ENCODE results near the gene B3GLCT. TPM values are rescaled to one million over a fixed set of nuclear protein-coding genes. Genes with fewer than 3 reads are reported as not detected.

B3GLCT gene
- total and polyA plus RNA-seq, 4 donors: 1.5 to 3.6 (median 2.2) TPM

DNA sequence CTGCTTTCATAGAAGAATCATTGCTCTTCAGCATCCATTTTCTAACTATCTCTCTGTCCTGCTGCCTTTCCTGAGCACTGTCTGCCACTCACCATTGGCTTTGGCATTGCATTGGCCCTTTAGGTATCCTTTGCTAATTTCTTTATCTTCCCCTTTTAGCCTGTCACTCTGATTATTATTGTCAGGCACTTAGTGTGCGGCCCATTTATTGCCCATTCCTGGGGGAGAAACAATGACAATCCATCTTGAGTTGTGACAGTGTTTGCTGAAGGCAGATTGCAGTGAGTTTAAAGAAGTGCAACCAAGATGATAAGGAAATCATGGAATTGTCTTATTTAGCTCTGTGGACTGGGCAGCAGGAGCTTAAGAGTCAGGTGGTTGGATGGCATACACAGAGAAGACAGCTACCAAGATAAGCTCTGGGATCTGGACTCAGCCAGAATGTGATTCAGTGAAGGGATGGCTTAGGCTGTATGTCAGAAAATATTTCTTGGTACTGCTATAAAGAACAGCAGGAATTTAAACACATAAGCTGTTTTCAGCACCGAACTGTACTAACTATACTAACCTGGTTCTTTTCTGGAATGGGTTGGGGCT, 25.3 kb downstream of the B3GLCT start:
- H3K27ac ChIP-seq (ENCODE audit: low read depth in 1 of 2, low read length in 2 of 2): no peak overlapping the region
- H3K4me1 ChIP-seq (ENCODE audit: control insufficient read depth in 4 of 4, insufficient read depth in 4 of 4, low read length in 3 of 4): no peaks in the 10 kb centered on the region
- H3K27me3 ChIP-seq (ENCODE audit: control insufficient read depth in 4 of 4, insufficient read depth in 4 of 4, low read length in 3 of 4): no peaks in the 10 kb centered on the region
- WGBS: 95% methylated on average over 2 of the region's 2 CpGs
- no peak for DNase-seq (ENCODE audit: low spot score)
- H3K9ac ChIP-seq (ENCODE audit: low read depth in 1 of 2, low read length in 2 of 2): no peak overlapping the region
- H3K9me3 ChIP-seq (ENCODE audit: control insufficient read depth in 4 of 4, low read length in 3 of 4): no peaks in the 10 kb centered on the region
- peaks cover 0 to 1% (median under 1%) of the 10 kb centered on the region in 4 donors for H3K36me3 ChIP-seq (ENCODE audit: control insufficient read depth in 4 of 4, insufficient read depth in 3 of 4, low read depth in 1 of 4, low read length in 3 of 4)
- no peak overlapping the region for H3K4me3 ChIP-seq (ENCODE audit: low read depth in 1 of 3, low read length in 3 of 3)
- TF ChIP-seq, protein P1, sequence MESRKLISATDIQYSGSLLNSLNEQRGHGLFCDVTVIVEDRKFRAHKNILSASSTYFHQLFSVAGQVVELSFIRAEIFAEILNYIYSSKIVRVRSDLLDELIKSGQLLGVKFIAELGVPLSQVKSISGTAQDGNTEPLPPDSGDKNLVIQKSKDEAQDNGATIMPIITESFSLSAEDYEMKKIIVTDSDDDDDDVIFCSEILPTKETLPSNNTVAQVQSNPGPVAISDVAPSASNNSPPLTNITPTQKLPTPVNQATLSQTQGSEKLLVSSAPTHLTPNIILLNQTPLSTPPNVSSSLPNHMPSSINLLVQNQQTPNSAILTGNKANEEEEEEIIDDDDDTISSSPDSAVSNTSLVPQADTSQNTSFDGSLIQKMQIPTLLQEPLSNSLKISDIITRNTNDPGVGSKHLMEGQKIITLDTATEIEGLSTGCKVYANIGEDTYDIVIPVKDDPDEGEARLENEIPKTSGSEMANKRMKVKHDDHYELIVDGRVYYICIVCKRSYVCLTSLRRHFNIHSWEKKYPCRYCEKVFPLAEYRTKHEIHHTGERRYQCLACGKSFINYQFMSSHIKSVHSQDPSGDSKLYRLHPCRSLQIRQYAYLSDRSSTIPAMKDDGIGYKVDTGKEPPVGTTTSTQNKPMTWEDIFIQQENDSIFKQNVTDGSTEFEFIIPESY (IDR thresholded peaks at IDR 0.05): no peak
- TF ChIP-seq, protein P2, sequence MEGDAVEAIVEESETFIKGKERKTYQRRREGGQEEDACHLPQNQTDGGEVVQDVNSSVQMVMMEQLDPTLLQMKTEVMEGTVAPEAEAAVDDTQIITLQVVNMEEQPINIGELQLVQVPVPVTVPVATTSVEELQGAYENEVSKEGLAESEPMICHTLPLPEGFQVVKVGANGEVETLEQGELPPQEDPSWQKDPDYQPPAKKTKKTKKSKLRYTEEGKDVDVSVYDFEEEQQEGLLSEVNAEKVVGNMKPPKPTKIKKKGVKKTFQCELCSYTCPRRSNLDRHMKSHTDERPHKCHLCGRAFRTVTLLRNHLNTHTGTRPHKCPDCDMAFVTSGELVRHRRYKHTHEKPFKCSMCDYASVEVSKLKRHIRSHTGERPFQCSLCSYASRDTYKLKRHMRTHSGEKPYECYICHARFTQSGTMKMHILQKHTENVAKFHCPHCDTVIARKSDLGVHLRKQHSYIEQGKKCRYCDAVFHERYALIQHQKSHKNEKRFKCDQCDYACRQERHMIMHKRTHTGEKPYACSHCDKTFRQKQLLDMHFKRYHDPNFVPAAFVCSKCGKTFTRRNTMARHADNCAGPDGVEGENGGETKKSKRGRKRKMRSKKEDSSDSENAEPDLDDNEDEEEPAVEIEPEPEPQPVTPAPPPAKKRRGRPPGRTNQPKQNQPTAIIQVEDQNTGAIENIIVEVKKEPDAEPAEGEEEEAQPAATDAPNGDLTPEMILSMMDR (IDR thresholded peaks at IDR 0.05; ENCODE audit: low read depth, low read length, missing input control): no peak
- no peak for TF ChIP-seq RAD21 (IDR thresholded peaks at IDR 0.05)
- TF ChIP-seq, protein P3, sequence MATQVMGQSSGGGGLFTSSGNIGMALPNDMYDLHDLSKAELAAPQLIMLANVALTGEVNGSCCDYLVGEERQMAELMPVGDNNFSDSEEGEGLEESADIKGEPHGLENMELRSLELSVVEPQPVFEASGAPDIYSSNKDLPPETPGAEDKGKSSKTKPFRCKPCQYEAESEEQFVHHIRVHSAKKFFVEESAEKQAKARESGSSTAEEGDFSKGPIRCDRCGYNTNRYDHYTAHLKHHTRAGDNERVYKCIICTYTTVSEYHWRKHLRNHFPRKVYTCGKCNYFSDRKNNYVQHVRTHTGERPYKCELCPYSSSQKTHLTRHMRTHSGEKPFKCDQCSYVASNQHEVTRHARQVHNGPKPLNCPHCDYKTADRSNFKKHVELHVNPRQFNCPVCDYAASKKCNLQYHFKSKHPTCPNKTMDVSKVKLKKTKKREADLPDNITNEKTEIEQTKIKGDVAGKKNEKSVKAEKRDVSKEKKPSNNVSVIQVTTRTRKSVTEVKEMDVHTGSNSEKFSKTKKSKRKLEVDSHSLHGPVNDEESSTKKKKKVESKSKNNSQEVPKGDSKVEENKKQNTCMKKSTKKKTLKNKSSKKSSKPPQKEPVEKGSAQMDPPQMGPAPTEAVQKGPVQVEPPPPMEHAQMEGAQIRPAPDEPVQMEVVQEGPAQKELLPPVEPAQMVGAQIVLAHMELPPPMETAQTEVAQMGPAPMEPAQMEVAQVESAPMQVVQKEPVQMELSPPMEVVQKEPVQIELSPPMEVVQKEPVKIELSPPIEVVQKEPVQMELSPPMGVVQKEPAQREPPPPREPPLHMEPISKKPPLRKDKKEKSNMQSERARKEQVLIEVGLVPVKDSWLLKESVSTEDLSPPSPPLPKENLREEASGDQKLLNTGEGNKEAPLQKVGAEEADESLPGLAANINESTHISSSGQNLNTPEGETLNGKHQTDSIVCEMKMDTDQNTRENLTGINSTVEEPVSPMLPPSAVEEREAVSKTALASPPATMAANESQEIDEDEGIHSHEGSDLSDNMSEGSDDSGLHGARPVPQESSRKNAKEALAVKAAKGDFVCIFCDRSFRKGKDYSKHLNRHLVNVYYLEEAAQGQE (IDR thresholded peaks at IDR 0.05): no peak

DNA sequence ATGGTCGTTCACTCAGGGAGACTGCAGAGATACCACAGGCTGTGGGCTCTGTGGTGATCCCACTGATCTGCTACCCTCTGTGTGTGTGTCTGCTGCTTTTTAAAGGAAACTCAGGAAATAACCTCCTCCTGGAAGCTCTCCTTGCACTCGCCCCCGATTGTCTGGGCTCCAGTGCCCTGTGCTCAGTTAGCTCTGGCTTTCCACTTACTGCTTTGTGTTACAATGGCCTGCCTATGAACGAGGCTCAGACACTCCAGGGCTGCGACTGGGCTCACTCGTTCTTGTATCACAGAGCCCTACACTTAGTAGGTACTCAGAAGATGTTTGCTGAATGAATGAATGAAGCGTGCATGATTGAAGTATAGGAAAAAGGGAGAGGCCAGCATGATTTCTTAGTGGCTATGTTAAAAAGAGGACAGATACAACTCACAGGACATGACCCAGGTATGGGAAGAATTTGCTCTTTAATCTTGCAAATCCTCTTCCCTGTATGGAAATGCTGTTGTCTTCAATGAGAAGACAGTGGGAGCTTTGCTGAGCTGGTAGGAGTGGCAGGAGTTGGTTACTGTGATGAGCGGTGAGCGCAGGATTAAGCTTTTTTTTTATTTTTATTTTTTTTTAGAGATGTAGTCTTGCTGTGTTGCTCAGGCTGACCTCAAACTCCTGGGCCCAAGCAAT, 26.4 kb downstream of the B3GLCT start:
- H3K27ac ChIP-seq (ENCODE audit: low read depth in 1 of 2, low read length in 2 of 2): no peak overlapping the region
- no peak for DNase-seq (ENCODE audit: low spot score)
- H3K27me3 ChIP-seq (ENCODE audit: control insufficient read depth in 4 of 4, insufficient read depth in 4 of 4, low read length in 3 of 4): no peaks in the 10 kb centered on the region
- no peak overlapping the region for H3K4me3 ChIP-seq (ENCODE audit: low read depth in 1 of 3, low read length in 3 of 3)
- TF ChIP-seq SP1 (IDR thresholded peaks at IDR 0.05): no peak
- TF ChIP-seq, protein P1 (IDR thresholded peaks at IDR 0.05): no peak
- no peak for TF ChIP-seq RAD21 (IDR thresholded peaks at IDR 0.05)
- TF ChIP-seq, protein P3 (IDR thresholded peaks at IDR 0.05): no peak
- no peak for TF ChIP-seq HNF4A (conservative IDR thresholded peaks at IDR 0.05)
- TF ChIP-seq TAF1 (conservative IDR thresholded peaks at IDR 0.05): no peak
- TF ChIP-seq FOXA2 (IDR thresholded peaks at IDR 0.05): no peak
- no peak for TF ChIP-seq NR2F2 (IDR thresholded peaks at IDR 0.05)
- no peak for TF ChIP-seq RXRA (IDR thresholded peaks at IDR 0.05)
- no peaks in the 10 kb centered on the region for H3K9me3 ChIP-seq (ENCODE audit: control insufficient read depth in 4 of 4, low read length in 3 of 4)
- H3K9ac ChIP-seq (ENCODE audit: low read depth in 1 of 2, low read length in 2 of 2): no peak overlapping the region
- 93% methylated on average over 9 of the region's 9 CpGs for WGBS
- H3K36me3 ChIP-seq (ENCODE audit: control insufficient read depth in 4 of 4, insufficient read depth in 3 of 4, low read depth in 1 of 4, low read length in 3 of 4): peaks cover 0 to 5% (median under 1%) of the 10 kb centered on the region in 4 donors
- no peaks in the 10 kb centered on the region for H3K4me1 ChIP-seq (ENCODE audit: control insufficient read depth in 4 of 4, insufficient read depth in 4 of 4, low read length in 3 of 4)

Measured in liver (tissue), 9 donors.